ENCODE results near the gene STUM.
A peak's percentile ranks its signal among the peaks of the same experiment; 100 is the strongest.

The STUM gene

DNA sequence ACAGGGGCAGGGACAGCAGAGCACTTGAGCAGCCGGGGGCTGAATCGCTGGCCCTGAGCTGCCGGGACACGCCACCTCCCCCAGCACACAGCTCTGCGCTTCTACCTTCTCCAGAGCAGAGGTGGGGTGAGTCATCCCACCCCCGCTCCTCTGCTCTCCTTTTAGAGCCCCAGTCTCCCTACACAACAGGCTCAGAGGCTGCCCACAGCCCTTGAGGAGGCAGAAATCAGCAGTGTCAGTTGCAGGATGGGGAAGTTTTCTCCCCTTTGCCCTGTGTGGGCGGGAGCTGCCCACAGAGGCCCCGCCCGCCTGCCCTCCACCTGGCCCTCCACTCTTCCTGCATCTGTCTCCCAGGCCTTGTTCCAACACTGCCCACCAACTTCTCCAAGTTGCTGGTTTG, 94.6 kb downstream of the STUM start:
- DNase-seq, result peak; percentile 90

GRCh38 chr1:226643611-226644540, 95.3 kb downstream of the STUM start:
- DNase-seq, result peak; percentile 77

DNA sequence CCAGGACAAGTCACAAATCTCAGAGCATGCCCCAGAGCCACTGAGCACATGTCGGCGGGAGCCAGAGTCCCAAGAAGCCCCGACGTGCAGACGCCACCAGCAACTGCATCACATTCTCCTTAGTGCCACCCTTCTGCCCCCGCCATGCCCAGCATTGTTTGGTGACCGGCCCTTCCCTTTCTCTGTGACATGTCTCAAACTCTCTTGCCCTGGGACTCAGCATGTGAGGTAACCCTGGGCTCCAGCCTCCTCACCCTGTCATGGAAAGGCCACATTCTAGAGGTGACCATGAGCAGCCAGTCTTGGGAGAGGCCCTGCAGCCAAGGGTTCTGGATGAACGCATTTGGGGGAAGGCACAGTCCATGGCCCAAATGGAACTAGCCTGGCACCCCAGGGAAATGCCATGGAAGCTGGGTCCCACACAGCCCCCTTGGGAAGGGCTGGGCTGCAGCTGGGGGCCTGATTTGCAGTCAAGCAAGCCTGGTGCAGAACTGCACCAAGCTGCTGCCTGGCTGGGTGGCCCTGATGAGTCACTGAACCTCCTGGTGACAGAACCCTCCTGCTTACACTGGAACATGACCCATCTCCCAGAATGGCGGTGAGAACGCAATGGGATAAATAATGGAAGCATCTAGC, 96.1 kb downstream of the STUM start:
- no peak for DNase-seq

DNA sequence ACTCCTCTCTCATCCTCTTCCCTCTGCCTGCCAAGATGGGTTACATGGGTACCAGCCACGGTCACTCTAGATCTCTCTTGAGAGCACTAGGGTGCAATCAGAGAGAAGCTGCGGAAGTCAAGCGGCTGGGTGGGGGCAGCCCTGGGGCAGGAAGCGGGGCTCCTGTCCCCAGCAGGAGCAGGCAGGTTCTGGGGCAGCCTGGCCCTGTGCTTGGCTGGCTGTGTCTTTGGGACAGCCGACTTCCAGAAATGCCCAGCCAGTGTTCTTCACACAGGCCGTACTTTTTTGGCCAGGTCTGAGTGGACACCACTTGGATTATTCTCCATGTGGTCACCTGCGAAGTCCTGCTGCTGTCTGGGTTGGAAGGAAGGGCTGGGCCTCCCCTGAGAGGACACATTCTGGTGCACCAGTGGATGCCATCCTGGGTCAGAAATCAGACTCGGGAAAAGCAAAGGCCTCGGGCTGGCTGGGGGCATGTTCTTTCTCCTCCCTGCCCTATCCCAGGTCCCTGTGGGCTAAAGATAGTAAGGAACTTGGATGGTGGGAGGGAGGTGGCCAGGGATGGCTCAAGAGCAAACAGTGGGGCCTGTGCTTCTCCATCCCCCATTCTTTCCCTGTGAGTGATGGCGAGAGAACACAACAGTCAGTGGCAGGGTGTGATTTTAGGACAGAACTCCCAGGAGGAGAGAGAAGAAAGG, 96.9 kb downstream of the STUM start:
- no peak for DNase-seq

- no peak for DNase-seq
Observed at GRCh38 chr1:226646026-226646869, 97.7 kb downstream of the STUM start.

DNA sequence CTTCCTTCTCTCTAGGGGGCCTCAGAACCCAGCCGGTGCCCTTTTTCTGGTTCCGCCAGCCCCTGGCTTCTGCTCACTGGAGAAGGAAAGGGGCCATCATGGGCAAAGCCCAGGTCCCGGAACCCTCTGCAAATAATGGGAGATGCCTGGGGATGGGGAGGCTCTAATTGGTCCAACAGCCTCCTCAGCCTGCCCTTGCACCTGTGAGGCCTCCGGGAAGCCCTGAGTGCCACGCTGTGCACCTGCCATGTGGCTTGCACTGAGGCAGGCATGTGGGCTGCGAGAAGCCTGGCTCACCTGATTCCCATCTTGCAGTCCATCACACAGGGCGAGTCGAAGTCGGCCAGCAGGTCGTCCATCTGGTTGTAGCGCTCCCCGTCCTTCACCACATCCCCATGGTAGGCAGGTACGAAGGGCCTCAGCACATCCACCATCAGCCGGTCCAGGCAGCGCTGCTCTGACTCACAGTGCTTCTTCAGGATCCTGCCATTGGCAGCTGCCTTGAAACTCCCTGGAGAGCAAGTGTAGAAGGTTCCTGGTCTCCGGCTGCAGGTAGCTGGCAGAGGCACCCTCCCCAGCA, 98.4 kb downstream of the STUM start:
- DNase-seq, result no peak

DNA sequence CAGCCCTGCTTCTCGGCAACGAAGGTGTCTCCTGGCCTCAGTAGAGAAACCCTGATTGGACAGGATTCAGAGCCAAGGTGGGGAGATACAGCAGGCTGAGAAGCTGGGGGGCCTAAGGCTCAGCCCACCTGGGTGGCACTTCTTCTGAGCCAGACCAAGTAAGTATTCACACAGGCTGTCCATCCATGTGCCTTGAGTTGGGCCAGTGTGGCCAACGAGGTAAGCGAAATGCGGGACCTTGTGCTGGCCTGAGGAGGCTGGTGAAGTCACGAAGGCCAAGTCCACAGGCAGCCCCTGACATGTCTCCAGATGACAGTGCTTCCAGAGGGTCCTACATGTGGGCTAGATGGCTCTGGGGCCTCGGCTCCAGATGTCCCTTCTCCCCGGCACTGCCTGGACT, 99.2 kb downstream of the STUM start:
- DNase-seq, result no peak

DNA sequence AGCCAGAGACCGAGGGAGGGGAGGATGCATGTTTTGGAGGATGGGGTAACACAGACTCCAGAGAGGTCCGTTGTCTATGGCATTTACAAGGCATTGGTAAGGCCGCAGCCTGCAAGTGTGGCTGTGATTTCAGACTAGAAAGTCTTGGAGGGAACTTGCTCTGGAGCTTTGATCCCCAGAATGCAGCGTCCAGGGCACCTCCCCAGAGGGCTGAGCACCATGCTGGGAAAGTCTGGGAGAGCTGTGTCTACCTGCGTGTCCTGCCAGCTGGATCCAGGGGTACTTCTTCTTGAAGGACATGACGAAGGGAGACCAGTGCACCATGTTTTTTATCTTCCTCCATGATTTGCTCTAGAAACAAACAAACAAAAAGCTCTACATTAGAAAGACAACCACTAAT, 99.9 kb downstream of the STUM start:
- no peak for DNase-seq

GRCh38 chr1:226649244-226649643, 100.7 kb downstream of the STUM start:
- no peak for DNase-seq

DNA sequence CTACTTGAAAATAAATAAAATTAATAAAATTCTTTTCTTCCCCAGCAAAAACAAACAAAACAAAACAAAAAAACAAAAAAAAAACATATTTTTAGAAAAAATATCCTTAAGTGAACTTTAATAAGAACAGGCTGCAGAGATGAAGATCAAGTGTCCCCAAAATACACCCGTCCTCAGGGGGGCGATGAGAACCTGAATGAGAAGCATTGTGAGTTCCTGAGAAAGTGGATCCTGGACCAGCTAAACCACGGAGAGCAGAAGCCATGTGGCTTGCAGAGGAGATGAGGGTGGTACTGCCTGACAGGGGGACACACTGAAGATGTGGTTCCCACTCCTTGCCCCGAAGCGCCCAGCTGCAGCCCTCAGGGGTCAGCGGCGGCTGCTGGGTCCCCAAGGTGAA, 101.2 kb downstream of the STUM start:
- DNase-seq, result peak; percentile 53

- no peak for DNase-seq
Observed at GRCh38 chr1:226650236-226650841, 101.8 kb downstream of the STUM start.

GRCh38 chr1:226651041-226651731, 102.6 kb downstream of the STUM start:
- DNase-seq, result no peak

GRCh38 chr1:226651732-226652105, 103.2 kb downstream of the STUM start:
- DNase-seq, result no peak

GRCh38 chr1:226652613-226653012, 104.0 kb downstream of the STUM start:
- no peak for DNase-seq

GRCh38 chr1:226653311-226653921, 104.9 kb downstream of the STUM start:
- no peak for DNase-seq

DNA sequence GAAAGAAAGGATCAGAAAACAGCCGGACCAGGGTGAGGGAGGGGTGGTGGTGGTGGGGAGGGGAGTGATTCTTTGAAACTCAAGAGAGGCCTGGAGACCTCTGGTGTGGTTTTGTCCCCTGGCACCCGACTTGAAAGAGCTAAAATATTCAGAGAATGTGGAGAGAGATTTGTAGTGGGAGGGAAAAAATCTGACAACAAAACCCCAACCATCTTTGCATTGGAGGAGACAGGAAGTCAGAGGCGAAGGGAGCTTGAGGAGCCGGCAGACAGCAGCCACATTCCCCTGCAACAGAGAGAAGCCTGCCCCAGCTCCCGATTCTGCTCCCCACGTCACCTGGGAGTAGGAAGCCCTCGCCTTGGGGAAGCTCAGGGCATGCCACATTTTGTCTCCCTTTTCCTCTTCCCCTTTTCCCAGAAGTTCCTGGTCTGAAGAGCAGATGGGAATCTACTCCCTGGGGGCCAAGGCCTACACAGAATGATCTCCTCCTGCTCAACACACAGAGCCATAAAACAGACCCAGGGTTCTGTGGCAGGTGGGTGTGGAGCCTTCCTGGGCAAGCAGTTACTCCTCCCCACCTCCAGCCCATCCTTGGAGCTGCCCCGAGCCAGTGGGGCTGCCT, 105.6 kb downstream of the STUM start:
- no peak for DNase-seq

- DNase-seq, result no peak
Observed at GRCh38 chr1:226654668-226655055, 106.1 kb downstream of the STUM start.

- DNase-seq, result no peak
Observed at GRCh38 chr1:226655251-226656163, 106.9 kb downstream of the STUM start.

DNA sequence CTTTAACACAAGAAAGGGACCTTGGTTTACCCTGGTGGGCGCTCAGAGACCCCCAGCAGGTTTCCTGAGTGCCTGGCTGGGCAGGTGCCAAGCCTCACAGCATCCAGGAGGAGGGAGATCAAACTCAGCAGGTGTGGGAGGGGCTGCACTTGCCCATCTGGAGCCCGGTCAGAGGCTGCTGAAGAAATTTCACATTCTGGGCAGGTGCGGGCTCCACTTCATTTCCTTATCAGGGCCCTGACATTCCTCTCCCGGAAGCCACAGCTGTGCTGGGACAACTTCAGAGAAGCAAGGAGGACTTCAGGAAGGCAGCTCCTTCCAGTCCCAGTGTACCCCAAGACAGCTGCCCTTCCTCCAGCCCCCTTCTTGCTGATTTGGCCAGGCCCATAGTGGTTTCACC, 107.6 kb downstream of the STUM start:
- no peak for DNase-seq
